Myocyte (in vitro differentiated cells): ENCODE results near the gene CHFR. TPM values are rescaled to one million over a fixed set of nuclear protein-coding genes. Genes with fewer than 3 reads are reported as not detected.
"Not testable (repeated sequence)": the region's sequence is repeated elsewhere in the genome, so short reads cannot be mapped to it uniquely, and the experiment has no call there.

Experiments
- DNase-seq: peaks from one replicate; pipeline ENCODE4 v3.0.0-alpha.2; 2012; ENCODE audit warnings: low read depth
- total RNA-seq: library from RNA; depleted of rRNA; stranded (reverse); fragments of >200 nt; gene quantifications from 2 replicates; pipeline ENCODE4 v1.2.3, GENCODE V29; 2014

Gene CHFR
- total RNA-seq, 1 donor from 2014 or later = 26.6 TPM

- no peak for DNase-seq
Observed at GRCh38 chr12:132842449-132843045, 44.9 kb downstream of the CHFR start.

GRCh38 chr12:132841151-132841550, 46.3 kb downstream of the CHFR start:
- DNase-seq = no peak

- no peak for DNase-seq
Observed at GRCh38 chr12:132840536-132840935, 46.9 kb downstream of the CHFR start.

- no peak for DNase-seq
Observed at GRCh38 chr12:132839558-132840235, 47.7 kb downstream of the CHFR start.

- DNase-seq = no peak
Observed at GRCh38 chr12:132838410-132839080, 48.9 kb downstream of the CHFR start.

GRCh38 chr12:132837693-132838409, 49.6 kb downstream of the CHFR start:
- no peak for DNase-seq

- DNase-seq = no peak
Observed at GRCh38 chr12:132836795-132837331, 50.5 kb downstream of the CHFR start.

- DNase-seq = not testable (repeated sequence)
Observed at GRCh38 chr12:132836230-132836629, 51.2 kb downstream of the CHFR start.

- no peak for DNase-seq
Observed at GRCh38 chr12:132835076-132836025, 52.1 kb downstream of the CHFR start.

GRCh38 chr12:132834181-132834711, 53.2 kb downstream of the CHFR start:
- no peak for DNase-seq

- DNase-seq = no peak
Observed at GRCh38 chr12:132833341-132833740, 54.1 kb downstream of the CHFR start.

GRCh38 chr12:132831771-132832170, 55.6 kb downstream of the CHFR start:
- no peak for DNase-seq

- DNase-seq = peak; percentile 95
Observed at GRCh38 chr12:132828706-132829534, 58.5 kb downstream of the CHFR start, which contains the start of gene GOLGA3. Gene GOLGA3 (minus strand): TSS chr12:132828869. CDS start chr12:132822128, 6,741 bp downstream.

- peak; percentile 51 for DNase-seq
Observed at GRCh38 chr12:132827763-132828703, 59.4 kb downstream of the CHFR start.

GRCh38 chr12:132825861-132826260, 61.5 kb downstream of the CHFR start:
- no peak for DNase-seq

GRCh38 chr12:132825089-132825488, 62.3 kb downstream of the CHFR start:
- no peak for DNase-seq

GRCh38 chr12:132824053-132824452, 63.4 kb downstream of the CHFR start:
- no peak for DNase-seq

GRCh38 chr12:132818562-132818961, 68.8 kb downstream of the CHFR start:
- DNase-seq = no peak
